Heart left ventricle (tissue), 16 donors: ENCODE results near the gene KATNAL1. TPM values are rescaled to one million over a fixed set of nuclear protein-coding genes. Genes with fewer than 3 reads are reported as not detected.

Experiments
- ATAC-seq, 4 donors: fragments of 200-7000 bp; cut with Tn5 transposase; one replicate each; pipeline ENCODE4 v1.9.1; 2020 to 2022; ENCODE audit warnings: moderate library complexity in 4 of 4, mild to moderate bottlenecking in 3 of 4, moderate number of reproducible peaks in 1 of 4
- DNase-seq, 5 donors: peaks; one replicate each; pipeline ENCODE4 v3.0.0-alpha.2; 2020
- H3K27ac ChIP-seq, 12 donors: fragments of 200-600 bp; sonication (generic) in 4 of 12; one replicate each; pipeline versions ENCODE4 v1.5.0 to v1.8.0; 2016 to 2022; ENCODE audit warnings: mild to moderate bottlenecking in 2 of 12
- H3K27me3 ChIP-seq, 9 donors: fragments of 200-600 bp; sonication (generic) in 2 of 9; one replicate each; pipeline versions ENCODE4 v1.5.1 to v1.8.0; 2016 to 2022; ENCODE audit warnings: mild to moderate bottlenecking in 3 of 9
- H3K36me3 ChIP-seq, 9 donors: fragments of 200-600 bp; sonication (generic) in 2 of 9; one replicate each; pipeline versions ENCODE4 v1.5.0 to v1.8.0; 2018 to 2022; ENCODE audit warnings: mild to moderate bottlenecking in 2 of 9
- H3K4me1 ChIP-seq, 12 donors: fragments of 200-600 bp; sonication (generic) in 4 of 12; one replicate each; pipeline versions ENCODE4 v1.5.0 to v1.8.0; 2016 to 2022; ENCODE audit warnings: mild to moderate bottlenecking in 3 of 12
- H3K4me3 ChIP-seq, 12 donors: fragments of 200-600 bp; sonication (generic) in 4 of 12; one replicate each; pipeline versions ENCODE4 v1.5.0 to v1.8.0; 2017 to 2022; ENCODE audit warnings: mild to moderate bottlenecking in 9 of 12, moderate library complexity in 4 of 12
- H3K9me3 ChIP-seq, 12 donors: fragments of 200-600 bp; sonication (generic) in 4 of 12; one replicate each; pipeline versions ENCODE4 v1.5.0 to v1.8.0; 2016 to 2022; ENCODE audit warnings: mild to moderate bottlenecking in 1 of 12
- POLR2A ChIP-seq, 2 donors: fragments of 450-650 bp; IDR thresholded peaks; one replicate each; pipeline ENCODE4 v1.6.1; 2017; ENCODE audit warnings: antibody characterized with exemption in 2 of 2, mild to moderate bottlenecking in 2 of 2, moderate library complexity in 2 of 2
- WGBS, 4 donors: extraction: QIAGEN DNeasy Blood & Tissue Kit in 2 of 4; methylation state at CpG; one replicate each; pipeline versions ENCODE4 v1.1.5 to v1.1.7; 2013 to 2018; 5-methylcytosine and 5-hydroxymethylcytosine counted together
- intact Hi-C, 10 donors: fragments of 100-400 bp; cut with DNase I; formaldehyde crosslinking; loops; one replicate each; pipeline versions ENCODE4 v1.11.1 to v1.14.2; 2022
- polyA plus RNA-seq, 2 donors: library from polyadenylated mRNA; stranded (reverse); fragments of 200-250 nt; gene quantifications; one replicate each; pipeline ENCODE4 v1.2.3, GENCODE V29; 2013
- total RNA-seq, 9 donors: library from RNA; depleted of rRNA in 2 of 9; stranded (reverse); fragments of >200 nt in 2 of 9; fragmentation: NEBNext Ultra II Directional in 3 of 9; extraction: Animal tissue kit (Norgen Biotek cat#: 25700) in 3 of 9; gene quantifications; one replicate each; pipeline versions ENCODE4 v1.1.0 to v1.2.4, GENCODE V29; 2016 to 2023
- TF ChIP-seq, protein P1 (sequence below), 12 donors: fragments of 200-600 bp; sonication (generic) in 4 of 12; IDR thresholded peaks; one replicate each; pipeline versions ENCODE4 v1.5.0 to v1.8.0; 2018 to 2022; ENCODE audit warnings: antibody characterized with exemption in 12 of 12, mild to moderate bottlenecking in 5 of 12
- donor health status: ischemic (EF 13 %, LVEDD 7.1; RV severe dilation, severe dysfunction).
- donor health status: healthy with polysubstance abuse.
- donor health status: DM: no; HTN: yes; CAD: no.
- donor health status: DM: no; HTN: no; CAD: no.
- donor health status: ischemic (EF 25% LVEDD 6.9; RV normal size, moderate dysfunction).
- donor health status: ischemic (EF 25% LVEDD 5.7; RV mildly dilated, moderate dysfunction).
- donor health status: healthy.
- donor health status: DM: yes; HTN: yes; CAD: no.
- donor health status: ischemic (EF 35%, LVEDD 5.7; RV mildly dilated, moderate dysfunction).
- donor health status: nonischemic (EF 11% LVEDD 7.7; RV severe dilation, severe dysfunction).
- donor health status: DM: yes; HTN: yes; CAD: no.
- donor health status: PGD.
- donor health status: ischemic (EF 29% LVEDD 5.4; RV normal size, mild dysfunction).
- donor health status: nonischemic (EF 23%, LVEDD 6.1; RV moderate dilation, normal function).

KATNAL1 gene
- total and polyA plus RNA-seq, 11 donors: 4.6 to 55.3 (median 49.6) TPM

DNA sequence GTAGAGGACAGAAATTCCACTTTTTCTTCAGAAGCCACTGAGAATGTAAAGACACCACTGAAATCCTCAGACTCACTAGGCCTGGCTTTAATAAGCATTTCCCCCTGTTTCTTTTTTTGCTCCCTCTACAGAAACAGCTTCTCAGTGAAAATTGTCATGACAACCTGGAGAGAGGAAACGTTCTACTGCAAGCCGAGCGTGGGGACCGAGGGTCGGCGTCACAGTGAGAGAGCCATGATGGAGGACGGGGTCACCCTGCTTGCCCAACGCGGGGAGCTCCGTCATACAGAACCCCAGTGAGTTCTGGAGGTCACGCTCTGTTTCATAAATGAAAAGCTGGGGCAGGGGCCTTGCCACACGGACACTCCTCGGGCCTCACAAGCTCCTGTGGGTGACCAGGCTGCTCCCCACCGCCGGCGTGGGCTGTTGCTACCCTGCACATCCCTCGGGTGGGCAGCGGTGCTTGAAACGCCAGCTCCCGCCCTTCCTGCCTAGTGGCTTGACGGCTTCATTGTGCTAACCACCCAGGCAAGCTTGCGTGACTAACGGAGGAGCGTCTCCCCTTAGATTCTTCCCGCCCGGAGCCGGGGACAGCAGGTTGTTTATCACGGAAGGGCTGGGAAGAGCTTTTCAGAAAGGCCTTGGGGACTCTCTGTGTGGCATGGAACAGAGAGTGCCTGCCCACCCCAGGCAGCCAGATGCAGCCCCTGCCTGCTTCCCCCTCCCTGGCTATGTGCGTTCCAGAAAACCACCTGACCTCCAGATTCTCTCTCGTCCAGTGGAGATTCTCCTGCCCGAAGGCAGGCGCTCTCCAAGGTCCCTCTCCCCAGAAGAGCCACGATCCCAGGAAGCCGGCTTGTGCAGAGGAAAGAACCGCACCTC, 153.6 kb downstream of the KATNAL1 start:
- H3K36me3 ChIP-seq: no peaks in the 10 kb centered on the region
- H3K27ac ChIP-seq: no peak overlapping the region
- DNase-seq (peak in 1 of 5 donors; percentile 35), ATAC-seq (peak in 1 of 4 donors; percentile 21)
- peaks cover 0 to 6% (median 0%) of the 10 kb centered on the region in 9 donors for H3K27me3 ChIP-seq
- H3K4me3 ChIP-seq: no peak overlapping the region
- peaks cover 0 to 19% (median 0%) of the 10 kb centered on the region in 12 donors for H3K4me1 ChIP-seq
- TF ChIP-seq, protein P1, sequence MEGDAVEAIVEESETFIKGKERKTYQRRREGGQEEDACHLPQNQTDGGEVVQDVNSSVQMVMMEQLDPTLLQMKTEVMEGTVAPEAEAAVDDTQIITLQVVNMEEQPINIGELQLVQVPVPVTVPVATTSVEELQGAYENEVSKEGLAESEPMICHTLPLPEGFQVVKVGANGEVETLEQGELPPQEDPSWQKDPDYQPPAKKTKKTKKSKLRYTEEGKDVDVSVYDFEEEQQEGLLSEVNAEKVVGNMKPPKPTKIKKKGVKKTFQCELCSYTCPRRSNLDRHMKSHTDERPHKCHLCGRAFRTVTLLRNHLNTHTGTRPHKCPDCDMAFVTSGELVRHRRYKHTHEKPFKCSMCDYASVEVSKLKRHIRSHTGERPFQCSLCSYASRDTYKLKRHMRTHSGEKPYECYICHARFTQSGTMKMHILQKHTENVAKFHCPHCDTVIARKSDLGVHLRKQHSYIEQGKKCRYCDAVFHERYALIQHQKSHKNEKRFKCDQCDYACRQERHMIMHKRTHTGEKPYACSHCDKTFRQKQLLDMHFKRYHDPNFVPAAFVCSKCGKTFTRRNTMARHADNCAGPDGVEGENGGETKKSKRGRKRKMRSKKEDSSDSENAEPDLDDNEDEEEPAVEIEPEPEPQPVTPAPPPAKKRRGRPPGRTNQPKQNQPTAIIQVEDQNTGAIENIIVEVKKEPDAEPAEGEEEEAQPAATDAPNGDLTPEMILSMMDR (IDR thresholded peaks at IDR 0.05): no peak
- no peak for TF ChIP-seq POLR2A (IDR thresholded peaks at IDR 0.05)
- no peaks in the 10 kb centered on the region for H3K9me3 ChIP-seq
- intact Hi-C loops: no loop called here
- 60 to 72% (median 63%) methylated on average over 28 to 35 of the region's 35 CpGs for WGBS, 4 donors

Other genes with a start within 250 kb of the KATNAL1 start
- gene UBE2L5, start 114.9 kb upstream of the KATNAL1 start, total RNA-seq: under 1 TPM in 1 of 9 donors, not detected in 8; 0.32 TPM
- gene UBE2L5, start 114.9 kb upstream of the KATNAL1 start, polyA plus RNA-seq: not detected
- gene HMGB1, start 158.4 kb upstream of the KATNAL1 start, total RNA-seq: 100 to 1,000 TPM; 137 to 215 (median 164) TPM
- gene HMGB1, start 158.4 kb upstream of the KATNAL1 start, polyA plus RNA-seq: 100 to 1,000 TPM; 236 to 361 TPM